ENCODE results near the gene MRPL36.
"Not testable (repeated sequence)": the region's sequence is repeated elsewhere in the genome, so short reads cannot be mapped to it uniquely, and the experiment has no call there.

Gene MRPL36

GRCh38 chr5:1824109-1824821 is 24.6 kb upstream of the MRPL36 start:
- Histone ChIP-seq H3K27me3 (ENCODE audit: control insufficient read depth in 1 of 2, insufficient read depth in 2 of 2, low read length in 2 of 2) (no peaks in the 10 kb centered on the region), H3K9ac (ENCODE audit: low read depth in 1 of 2, low read length in 2 of 2) (no peak overlapping the region), H3K4me3 (ENCODE audit: low read depth in 1 of 2, low read length in 2 of 2) (no peak overlapping the region), H3K27ac (ENCODE audit: low read depth, low read length) (no peak overlapping the region), H3K9me3 (ENCODE audit: control insufficient read depth in 1 of 2, low read length in 2 of 2) (no peaks in the 10 kb centered on the region), H3K36me3 (ENCODE audit: control insufficient read depth in 1 of 2, insufficient read depth in 2 of 2, low read length in 2 of 2) (peaks cover 5 to 45% of the 10 kb centered on the region in 2 donors), H3K4me1 (ENCODE audit: control insufficient read depth in 1 of 2, insufficient read depth in 2 of 2, low read length in 2 of 2) (no peaks in the 10 kb centered on the region)

- Histone ChIP-seq H3K4me3 (ENCODE audit: low read depth in 1 of 2, low read length in 2 of 2) (no peak overlapping the region), H3K9me3 (ENCODE audit: control insufficient read depth in 1 of 2, low read length in 2 of 2) (no peaks in the 10 kb centered on the region), H3K27me3 (ENCODE audit: control insufficient read depth in 1 of 2, insufficient read depth in 2 of 2, low read length in 2 of 2) (no peaks in the 10 kb centered on the region), H3K27ac (ENCODE audit: low read depth, low read length) (no peak overlapping the region), H3K4me1 (ENCODE audit: control insufficient read depth in 1 of 2, insufficient read depth in 2 of 2, low read length in 2 of 2) (no peaks in the 10 kb centered on the region), H3K36me3 (ENCODE audit: control insufficient read depth in 1 of 2, insufficient read depth in 2 of 2, low read length in 2 of 2) (peaks cover 5 to 52% of the 10 kb centered on the region in 2 donors), H3K9ac (ENCODE audit: low read depth in 1 of 2, low read length in 2 of 2) (no peak overlapping the region)
Observed at GRCh38 chr5:1823381-1824034, 23.9 kb upstream of the MRPL36 start.

DNA sequence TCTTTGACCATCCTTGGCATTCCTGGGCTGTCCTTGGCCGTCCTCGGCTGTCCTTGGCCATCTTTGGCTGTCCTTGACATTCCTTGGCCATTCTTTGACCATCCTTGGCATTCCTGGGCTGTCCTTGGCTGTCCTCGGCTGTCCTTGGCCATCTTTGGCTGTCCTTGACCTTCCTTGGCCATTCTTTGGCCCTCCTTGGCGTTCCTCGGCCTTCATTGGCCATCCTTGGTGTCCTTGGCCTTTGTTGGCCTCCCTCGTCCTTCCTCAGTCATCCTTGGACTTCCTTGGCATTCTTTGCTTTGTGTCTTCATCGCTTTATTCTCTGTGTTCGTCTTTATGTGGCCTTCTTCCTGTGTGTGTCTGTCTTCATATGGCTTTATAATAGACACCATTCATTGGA is 22.2 kb upstream of the MRPL36 start:
- no peaks in the 10 kb centered on the region for H3K27me3 ChIP-seq (ENCODE audit: control insufficient read depth in 1 of 2, insufficient read depth in 2 of 2, low read length in 2 of 2)
- no peaks in the 10 kb centered on the region for H3K9me3 ChIP-seq (ENCODE audit: control insufficient read depth in 1 of 2, low read length in 2 of 2)
- H3K36me3 ChIP-seq (ENCODE audit: control insufficient read depth in 1 of 2, insufficient read depth in 2 of 2, low read length in 2 of 2): peaks cover 19 to 69% of the 10 kb centered on the region in 2 donors
- no peaks in the 10 kb centered on the region for H3K4me1 ChIP-seq (ENCODE audit: control insufficient read depth in 1 of 2, insufficient read depth in 2 of 2, low read length in 2 of 2)
- H3K4me3 ChIP-seq (ENCODE audit: low read depth in 1 of 2, low read length in 2 of 2): no peak overlapping the region
- no peak overlapping the region for H3K27ac ChIP-seq (ENCODE audit: low read depth, low read length)
- no peak overlapping the region for H3K9ac ChIP-seq (ENCODE audit: low read depth in 1 of 2, low read length in 2 of 2)

GRCh38 chr5:1820926-1821325 is 21.3 kb upstream of the MRPL36 start:
- H3K27ac ChIP-seq (ENCODE audit: low read depth, low read length): no peak overlapping the region
- H3K27me3 ChIP-seq (ENCODE audit: control insufficient read depth in 1 of 2, insufficient read depth in 2 of 2, low read length in 2 of 2): no peaks in the 10 kb centered on the region
- peaks cover 24 to 78% of the 10 kb centered on the region in 2 donors for H3K36me3 ChIP-seq (ENCODE audit: control insufficient read depth in 1 of 2, insufficient read depth in 2 of 2, low read length in 2 of 2)
- H3K4me3 ChIP-seq (ENCODE audit: low read depth in 1 of 2, low read length in 2 of 2): no peak overlapping the region
- no peak overlapping the region for H3K9ac ChIP-seq (ENCODE audit: low read depth in 1 of 2, low read length in 2 of 2)
- no peaks in the 10 kb centered on the region for H3K9me3 ChIP-seq (ENCODE audit: control insufficient read depth in 1 of 2, low read length in 2 of 2)
- H3K4me1 ChIP-seq (ENCODE audit: control insufficient read depth in 1 of 2, insufficient read depth in 2 of 2, low read length in 2 of 2): no peaks in the 10 kb centered on the region

DNA sequence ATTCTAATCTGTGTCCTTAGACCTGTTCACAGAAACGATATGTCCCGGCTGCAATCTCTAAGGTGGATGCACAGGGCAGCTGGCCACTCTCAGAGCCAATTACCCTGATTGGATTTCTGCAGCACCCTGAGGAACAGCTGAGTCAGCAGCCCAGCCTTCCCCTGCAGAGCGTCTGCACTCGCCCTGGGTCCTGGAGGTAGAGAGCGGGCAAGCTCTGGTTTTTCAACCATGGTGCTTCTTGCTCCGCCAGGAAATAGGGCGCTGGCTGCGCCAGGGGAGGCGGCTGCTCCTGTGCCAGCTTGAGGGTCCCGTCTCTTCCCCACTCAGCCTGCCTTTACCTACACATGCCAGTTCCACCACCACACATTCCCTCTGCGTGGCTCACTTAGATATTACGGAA is 20.7 kb upstream of the MRPL36 start:
- H3K4me1 ChIP-seq (ENCODE audit: control insufficient read depth in 1 of 2, insufficient read depth in 2 of 2, low read length in 2 of 2): no peaks in the 10 kb centered on the region
- H3K27me3 ChIP-seq (ENCODE audit: control insufficient read depth in 1 of 2, insufficient read depth in 2 of 2, low read length in 2 of 2): no peaks in the 10 kb centered on the region
- no peaks in the 10 kb centered on the region for H3K9me3 ChIP-seq (ENCODE audit: control insufficient read depth in 1 of 2, low read length in 2 of 2)
- H3K9ac ChIP-seq (ENCODE audit: low read depth in 1 of 2, low read length in 2 of 2): no peak overlapping the region
- H3K27ac ChIP-seq (ENCODE audit: low read depth, low read length): no peak overlapping the region
- H3K36me3 ChIP-seq (ENCODE audit: control insufficient read depth in 1 of 2, insufficient read depth in 2 of 2, low read length in 2 of 2): peaks cover 29 to 82% of the 10 kb centered on the region in 2 donors
- no peak overlapping the region for H3K4me3 ChIP-seq (ENCODE audit: low read depth in 1 of 2, low read length in 2 of 2)

DNA sequence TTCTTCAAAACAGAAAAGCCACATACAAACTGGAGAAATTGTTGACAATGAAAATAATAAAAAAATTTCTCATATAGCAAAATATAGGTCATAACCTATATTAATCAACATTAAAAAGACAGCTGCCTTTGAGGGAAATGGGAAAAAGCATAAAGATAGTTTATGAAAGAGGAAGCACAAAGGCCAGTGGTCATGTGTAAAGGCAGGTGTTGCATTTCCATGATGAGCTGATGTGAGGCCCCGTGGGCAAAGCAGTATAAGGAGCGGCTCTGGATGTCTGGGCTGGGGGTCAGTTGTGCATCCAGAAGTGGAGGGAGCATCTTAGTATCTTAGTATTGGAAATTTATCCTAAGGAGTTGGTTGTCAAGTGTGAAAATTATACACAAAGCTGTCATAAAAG is 19.8 kb upstream of the MRPL36 start:
- Histone ChIP-seq H3K4me3 (ENCODE audit: low read depth in 1 of 2, low read length in 2 of 2) (no peak overlapping the region), H3K9me3 (ENCODE audit: control insufficient read depth in 1 of 2, low read length in 2 of 2) (no peaks in the 10 kb centered on the region), H3K36me3 (ENCODE audit: control insufficient read depth in 1 of 2, insufficient read depth in 2 of 2, low read length in 2 of 2) (peaks cover 38 to 83% of the 10 kb centered on the region in 2 donors), H3K27ac (ENCODE audit: low read depth, low read length) (no peak overlapping the region), H3K27me3 (ENCODE audit: control insufficient read depth in 1 of 2, insufficient read depth in 2 of 2, low read length in 2 of 2) (no peaks in the 10 kb centered on the region), H3K4me1 (ENCODE audit: control insufficient read depth in 1 of 2, insufficient read depth in 2 of 2, low read length in 2 of 2) (no peaks in the 10 kb centered on the region), H3K9ac (ENCODE audit: low read depth in 1 of 2, low read length in 2 of 2) (no peak overlapping the region)

DNA sequence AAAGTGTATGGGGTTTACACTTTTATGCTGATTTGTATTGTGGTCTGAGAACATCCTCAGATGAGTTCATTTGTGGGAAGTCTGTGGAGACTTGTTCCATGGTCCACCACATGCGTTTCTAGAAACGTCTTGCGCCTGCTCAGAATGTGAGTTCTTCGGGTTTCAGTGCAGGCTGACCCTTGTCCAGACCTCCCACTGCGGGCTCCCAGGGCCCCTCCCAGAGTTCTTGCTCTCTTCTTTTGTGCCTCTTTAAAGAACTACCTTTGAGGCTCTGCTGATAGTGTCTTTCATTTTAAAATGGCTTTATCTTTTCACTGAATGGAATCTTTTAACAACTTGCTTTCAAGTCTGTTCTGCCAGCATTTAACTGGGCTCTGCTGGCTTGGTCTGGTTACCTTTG is 19.1 kb upstream of the MRPL36 start:
- no peaks in the 10 kb centered on the region for H3K27me3 ChIP-seq (ENCODE audit: control insufficient read depth in 1 of 2, insufficient read depth in 2 of 2, low read length in 2 of 2)
- H3K36me3 ChIP-seq (ENCODE audit: control insufficient read depth in 1 of 2, insufficient read depth in 2 of 2, low read length in 2 of 2): peaks cover 45 to 86% of the 10 kb centered on the region in 2 donors

DNA sequence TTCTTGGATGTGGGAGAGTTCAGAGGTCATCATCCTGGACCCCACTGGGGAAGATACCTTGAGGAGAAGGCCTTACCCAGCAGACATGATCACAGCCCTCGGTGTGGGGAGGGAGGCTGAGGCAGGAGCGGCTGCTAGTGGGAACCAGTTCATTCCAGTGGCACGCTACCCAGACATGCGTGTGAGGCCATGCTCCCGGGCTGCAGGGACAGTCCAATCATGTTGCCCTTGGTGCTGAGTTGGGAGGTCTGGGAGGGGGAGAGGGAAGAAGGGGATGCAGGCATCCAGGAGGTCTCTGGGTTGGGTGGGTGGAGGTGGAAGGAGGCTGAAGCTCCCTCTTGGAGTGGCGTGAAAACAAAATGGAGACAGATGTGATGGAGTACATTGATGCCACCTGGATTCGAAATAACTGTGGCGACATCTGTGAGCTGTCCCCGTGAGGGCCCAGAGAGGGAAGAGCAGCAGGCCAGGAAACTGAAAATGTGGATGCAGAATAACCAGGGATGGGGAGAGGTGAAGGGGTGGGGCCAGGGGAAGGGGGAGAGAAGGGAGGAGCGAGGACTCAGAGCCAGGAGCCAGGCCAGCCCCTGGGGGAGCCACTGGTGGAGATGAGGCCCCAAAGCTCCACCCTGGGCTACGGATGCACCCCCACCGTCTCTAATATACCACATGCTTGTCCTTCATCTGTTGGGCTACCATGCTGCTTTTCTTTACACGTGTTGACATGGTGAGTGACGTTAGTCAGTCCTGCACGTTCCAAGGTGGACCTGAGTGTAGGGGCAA is 17.8 kb upstream of the MRPL36 start:
- Histone ChIP-seq H3K9ac (ENCODE audit: low read depth in 1 of 2, low read length in 2 of 2) (no peak overlapping the region), H3K27ac (ENCODE audit: low read depth, low read length) (no peak overlapping the region), H3K36me3 (ENCODE audit: control insufficient read depth in 1 of 2, insufficient read depth in 2 of 2, low read length in 2 of 2) (peaks cover 52 to 95% of the 10 kb centered on the region in 2 donors), H3K27me3 (ENCODE audit: control insufficient read depth in 1 of 2, insufficient read depth in 2 of 2, low read length in 2 of 2) (no peaks in the 10 kb centered on the region), H3K4me3 (ENCODE audit: low read depth in 1 of 2, low read length in 2 of 2) (no peak overlapping the region), H3K4me1 (ENCODE audit: control insufficient read depth in 1 of 2, insufficient read depth in 2 of 2, low read length in 2 of 2) (no peaks in the 10 kb centered on the region), H3K9me3 (ENCODE audit: control insufficient read depth in 1 of 2, low read length in 2 of 2) (no peaks in the 10 kb centered on the region)

More for the DNA sequence above, 19.1 kb upstream of the MRPL36 start:
- Histone ChIP-seq H3K27ac (ENCODE audit: low read depth, low read length) (no peak overlapping the region), H3K9me3 (ENCODE audit: control insufficient read depth in 1 of 2, low read length in 2 of 2) (no peaks in the 10 kb centered on the region), H3K9ac (ENCODE audit: low read depth in 1 of 2, low read length in 2 of 2) (no peak overlapping the region), H3K4me1 (ENCODE audit: control insufficient read depth in 1 of 2, insufficient read depth in 2 of 2, low read length in 2 of 2) (no peaks in the 10 kb centered on the region), H3K4me3 (ENCODE audit: low read depth in 1 of 2, low read length in 2 of 2) (no peak overlapping the region)

GRCh38 chr5:1816495-1817089 is 17.0 kb upstream of the MRPL36 start:
- H3K9ac ChIP-seq (ENCODE audit: low read depth in 1 of 2, low read length in 2 of 2); H3K27ac ChIP-seq (ENCODE audit: low read depth, low read length); H3K4me1 ChIP-seq (ENCODE audit: control insufficient read depth in 1 of 2, insufficient read depth in 2 of 2, low read length in 2 of 2); H3K4me3 ChIP-seq (ENCODE audit: low read depth in 1 of 2, low read length in 2 of 2); H3K9me3 ChIP-seq (ENCODE audit: control insufficient read depth in 1 of 2, low read length in 2 of 2); H3K27me3 ChIP-seq (ENCODE audit: control insufficient read depth in 1 of 2, insufficient read depth in 2 of 2, low read length in 2 of 2): not testable (repeated sequence)
- H3K36me3 ChIP-seq (ENCODE audit: control insufficient read depth in 1 of 2, insufficient read depth in 2 of 2, low read length in 2 of 2): peaks cover 52 to 93% of the 10 kb centered on the region in 2 donors

GRCh38 chr5:1815881-1816292 is 16.2 kb upstream of the MRPL36 start:
- Histone ChIP-seq H3K27ac (ENCODE audit: low read depth, low read length) (no peak overlapping the region), H3K4me1 (ENCODE audit: control insufficient read depth in 1 of 2, insufficient read depth in 2 of 2, low read length in 2 of 2) (no peaks in the 10 kb centered on the region), H3K9me3 (ENCODE audit: control insufficient read depth in 1 of 2, low read length in 2 of 2) (no peaks in the 10 kb centered on the region), H3K27me3 (ENCODE audit: control insufficient read depth in 1 of 2, insufficient read depth in 2 of 2, low read length in 2 of 2) (no peaks in the 10 kb centered on the region), H3K9ac (ENCODE audit: low read depth in 1 of 2, low read length in 2 of 2) (no peak overlapping the region), H3K36me3 (ENCODE audit: control insufficient read depth in 1 of 2, insufficient read depth in 2 of 2, low read length in 2 of 2) (peaks cover 54 to 88% of the 10 kb centered on the region in 2 donors), H3K4me3 (ENCODE audit: low read depth in 1 of 2, low read length in 2 of 2) (no peak overlapping the region)

Measured in duodenal mucosa (tissue), 2 donors.